GM13976 (cell line): ENCODE measurements around the gene PI4K2A.

Experiments
- DNase-seq: peaks from one replicate; pipeline ENCODE4 v3.0.0; 2012; ENCODE audit warnings: low spot score
- CTCF ChIP-seq: IDR thresholded peaks from 2 replicates; pipeline ENCODE4 v1.5.1; 2012; ENCODE audit warnings: borderline replicate concordance, mild to moderate bottlenecking; ENCODE audit not compliant: insufficient read depth; ENCODE audit errors: extremely low read depth, missing control alignments, control extremely low read depth
- in situ Hi-C: fragments of 300-500 bp; cut with MboI; formaldehyde crosslinking; loops from one replicate; pipeline ENCODE4 v1.12.0; 2022; ENCODE audit warnings: low sequenced_read_pairs, mixed read lengths, inconsistent platforms; ENCODE audit not compliant: unreplicated experiment

Gene PI4K2A

GRCh38 chr10:97669571-97669970, 29.1 kb downstream of the PI4K2A start:
- no peak for DNase-seq
- in situ Hi-C loops: no loop called here
- TF ChIP-seq CTCF: no peak

- TF ChIP-seq CTCF: no peak
- DNase-seq: no peak
- in situ Hi-C loops: no loop called here
Measured at GRCh38 chr10:97673736-97674525, 33.5 kb downstream of the PI4K2A start.

GRCh38 chr10:97675222-97675621, 34.8 kb downstream of the PI4K2A start:
- in situ Hi-C loops: no loop called here
- TF ChIP-seq CTCF: no peak
- DNase-seq: no peak

GRCh38 chr10:97676770-97677581, 36.5 kb downstream of the PI4K2A start:
- in situ Hi-C loops: no loop called here
- DNase-seq: peak; percentile 80
- peak; percentile 80 for TF ChIP-seq CTCF

GRCh38 chr10:97679594-97679993, 39.1 kb downstream of the PI4K2A start:
- DNase-seq: no peak
- TF ChIP-seq CTCF: no peak
- in situ Hi-C loops: no loop called here

GRCh38 chr10:97682042-97682441, 41.6 kb downstream of the PI4K2A start:
- no peak for TF ChIP-seq CTCF
- DNase-seq: no peak
- in situ Hi-C loops: no loop called here
